Tibial nerve (tissue), 3 donors: Measurements from ENCODE around the gene CLSTN3.

ENCODE experiments used
- CTCF ChIP-seq, 5 experiments: fragments of 200-600 bp in 3 of 5; fragments of 450-650 bp in 2 of 5; sonication (generic) in 3 of 5; IDR thresholded peaks; one replicate each; pipeline ENCODE4 v1.5.1; 2016 to 2019; ENCODE audit warnings: antibody characterized with exemption in 5 of 5, mild to moderate bottlenecking in 3 of 5, moderate library complexity in 2 of 5
- POLR2A ChIP-seq, 2 donors: fragments of 450-650 bp; IDR thresholded peaks; one replicate each; pipeline ENCODE4 v1.6.1; 2017; ENCODE audit warnings: antibody characterized with exemption in 2 of 2, mild to moderate bottlenecking in 2 of 2, moderate library complexity in 2 of 2

GRCh38 chr12:7083125-7083524 is 47.0 kb upstream of the CLSTN3 start:
- TF ChIP-seq POLR2A (IDR thresholded peaks at IDR 0.05): no peak
- no peak for TF ChIP-seq CTCF (IDR thresholded peaks at IDR 0.05)
